ENCODE data around the gene TRMT10A. TPM values are rescaled to one million over a fixed set of nuclear protein-coding genes. Genes with fewer than 3 reads are reported as not detected.

TRMT10A gene
- total and polyA plus RNA-seq, 10 of the 15 experiments (the other 5 are each of a cell fraction or from before 2014, with no cell fraction given): 4.5 to 13.4 (median 9.2) TPM

DNA sequence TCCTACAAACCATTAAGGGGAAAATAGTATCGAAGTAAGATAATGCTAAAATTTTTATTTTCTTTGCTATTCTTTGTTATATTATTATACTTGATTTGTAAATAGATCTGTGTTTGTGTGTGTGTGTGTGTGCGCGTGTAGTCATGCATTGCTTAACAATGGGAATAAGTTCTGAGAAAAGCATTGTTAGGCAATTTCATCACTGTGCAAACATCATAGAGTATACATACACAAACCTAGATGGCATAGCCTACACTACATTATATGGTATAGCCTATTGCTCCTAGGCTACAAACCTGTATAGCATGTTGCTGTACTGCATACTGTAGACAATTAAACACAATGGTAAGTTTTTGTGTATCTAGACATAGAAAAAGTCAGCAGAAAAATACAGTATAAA is 27.9 kb upstream of the TRMT10A start:
- BruUV-seq (replicated peaks): no TSS peak
- TF ChIP-seq CHD4 (IDR thresholded peaks at IDR 0.05): no peak
- TF ChIP-seq IRF4 (IDR thresholded peaks at IDR 0.05; ENCODE audit: low read depth, low read length): no peak
- TF ChIP-seq, protein P1, sequence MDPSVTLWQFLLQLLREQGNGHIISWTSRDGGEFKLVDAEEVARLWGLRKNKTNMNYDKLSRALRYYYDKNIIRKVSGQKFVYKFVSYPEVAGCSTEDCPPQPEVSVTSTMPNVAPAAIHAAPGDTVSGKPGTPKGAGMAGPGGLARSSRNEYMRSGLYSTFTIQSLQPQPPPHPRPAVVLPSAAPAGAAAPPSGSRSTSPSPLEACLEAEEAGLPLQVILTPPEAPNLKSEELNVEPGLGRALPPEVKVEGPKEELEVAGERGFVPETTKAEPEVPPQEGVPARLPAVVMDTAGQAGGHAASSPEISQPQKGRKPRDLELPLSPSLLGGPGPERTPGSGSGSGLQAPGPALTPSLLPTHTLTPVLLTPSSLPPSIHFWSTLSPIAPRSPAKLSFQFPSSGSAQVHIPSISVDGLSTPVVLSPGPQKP (IDR thresholded peaks at IDR 0.05; ENCODE audit: low read depth, low read length): no peak
- TF ChIP-seq BCL11A (IDR thresholded peaks at IDR 0.05; ENCODE audit: low read depth, low read length): no peak
- no peak for TF ChIP-seq KDM1A (IDR thresholded peaks at IDR 0.05; ENCODE audit: borderline replicate concordance)
- no peak for TF ChIP-seq SUPT20H (IDR thresholded peaks at IDR 0.05; ENCODE audit: borderline replicate concordance, control insufficient read depth, low read depth, low read length)
- TF ChIP-seq, protein P2, sequence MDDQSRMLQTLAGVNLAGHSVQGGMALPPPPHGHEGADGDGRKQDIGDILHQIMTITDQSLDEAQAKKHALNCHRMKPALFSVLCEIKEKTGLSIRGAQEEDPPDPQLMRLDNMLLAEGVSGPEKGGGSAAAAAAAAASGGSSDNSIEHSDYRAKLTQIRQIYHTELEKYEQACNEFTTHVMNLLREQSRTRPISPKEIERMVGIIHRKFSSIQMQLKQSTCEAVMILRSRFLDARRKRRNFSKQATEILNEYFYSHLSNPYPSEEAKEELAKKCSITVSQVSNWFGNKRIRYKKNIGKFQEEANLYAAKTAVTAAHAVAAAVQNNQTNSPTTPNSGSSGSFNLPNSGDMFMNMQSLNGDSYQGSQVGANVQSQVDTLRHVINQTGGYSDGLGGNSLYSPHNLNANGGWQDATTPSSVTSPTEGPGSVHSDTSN (IDR thresholded peaks at IDR 0.05; ENCODE audit: insufficient replicate concordance, low read depth, low read length): no peak
- no peak for TF ChIP-seq MEF2A (IDR thresholded peaks at IDR 0.05; ENCODE audit: insufficient read depth, low read depth, low read length)
- no peak for TF ChIP-seq RBBP5 (conservative IDR thresholded peaks at IDR 0.05)
- TF ChIP-seq SPI1 (IDR thresholded peaks at IDR 0.05; ENCODE audit: borderline replicate concordance, insufficient read depth, low read depth, low read length): no peak
- no peak for TF ChIP-seq LARP7 (IDR thresholded peaks at IDR 0.05)
- TF ChIP-seq BMI1 (IDR thresholded peaks at IDR 0.05; ENCODE audit: borderline replicate concordance): no peak
- TF ChIP-seq MEF2B (IDR thresholded peaks at IDR 0.05; ENCODE audit: partially characterized antibody, poor library complexity, severe bottlenecking): no peak
- TF ChIP-seq RB1 (IDR thresholded peaks at IDR 0.05; ENCODE audit: borderline replicate concordance): no peak
- no peak for TF ChIP-seq POU2F2 (IDR thresholded peaks at IDR 0.05; ENCODE audit: borderline replicate concordance, low read depth, low read length)
- no peak for TF ChIP-seq JUND (IDR thresholded peaks at IDR 0.05; ENCODE audit: low read depth, low read length)
- no peak for TF ChIP-seq BACH1 (IDR thresholded peaks at IDR 0.05; ENCODE audit: borderline replicate concordance)
- no peak for TF ChIP-seq PAX5 (IDR thresholded peaks at IDR 0.05; ENCODE audit: borderline replicate concordance, low read depth, low read length)
- no peak for TF ChIP-seq CHD1 (IDR thresholded peaks at IDR 0.05; ENCODE audit: low read depth, low read length)
- FAIRE-seq: no peak
- RAD21 ChIA-PET (ENCODE audit: unreplicated experiment): no interaction called here
- no peak for ATAC-seq
- Histone ChIP-seq H3K4me2 (ENCODE audit: control insufficient read depth, insufficient read depth) (no peak overlapping the region), H3K27me3 (replicated peaks in 1 of 2; ENCODE audit: control insufficient read depth in 2 of 2, insufficient read depth in 2 of 2, low read length in 1 of 2) (no peaks in the 10 kb centered on the region), H3K9me3 (replicated peaks; ENCODE audit: control insufficient read depth, insufficient read depth, low read length) (no peaks in the 10 kb centered on the region), H3K4me3 (no peak overlapping the region), H3K9ac (ENCODE audit: control insufficient read depth, insufficient read depth, low read length) (no peak overlapping the region), H3K36me3 (ENCODE audit: control insufficient read depth in 2 of 2, insufficient read depth in 2 of 2, low read length in 1 of 2) (no peaks in the 10 kb centered on the region), H3K27ac (ENCODE audit: control insufficient read depth, insufficient read depth) (no peak overlapping the region), H3K4me1 (ENCODE audit: control insufficient read depth, insufficient read depth, low read length) (no peaks in the 10 kb centered on the region), H4K20me1 (ENCODE audit: control insufficient read depth, insufficient read depth) (no peaks in the 10 kb centered on the region), H2AFZ (ENCODE audit: control insufficient read depth, low read depth, low read length) (no peak overlapping the region), H3K79me2 (ENCODE audit: control insufficient read depth, insufficient read depth, low read length) (no peaks in the 10 kb centered on the region)
- SMC1A ChIA-PET (ENCODE audit: uncharacterized antibody, unreplicated experiment): interaction anchor here (1.8 kb wide), 1 partner anchor 23 kb away, joined by 7 read pairs; no protein-coding TSS in a partner anchor
- POLR2A ChIA-PET: no interaction called here
- DNase-seq (ENCODE audit: low read depth, low spot score): no peak
- WGBS (ENCODE audit: insufficient coverage, insufficient replicate concordance, low lambda C conversion rate, missing lambda C conversion rate): 69% methylated on average over 3 of the region's 3 CpGs
- CTCF ChIA-PET: interaction anchor here (0.6 to 1.8 kb wide), 2 partner anchors 23 to 56 kb away, joined by 3 to 8 read pairs; no protein-coding TSS in a partner anchor
- intact Hi-C loops (cut with micrococcal nuclease; ENCODE audit: unreplicated experiment) (no loop called here), in situ Hi-C loops (cut with MboI) (no loop called here)
